Measurements from ENCODE around the gene CADPS2. TPM values are rescaled to one million over a fixed set of nuclear protein-coding genes. Genes with fewer than 3 reads are reported as not detected.

Gene CADPS2
- total RNA-seq, 1 experiment from 2014 or later: 7.4 TPM

DNA sequence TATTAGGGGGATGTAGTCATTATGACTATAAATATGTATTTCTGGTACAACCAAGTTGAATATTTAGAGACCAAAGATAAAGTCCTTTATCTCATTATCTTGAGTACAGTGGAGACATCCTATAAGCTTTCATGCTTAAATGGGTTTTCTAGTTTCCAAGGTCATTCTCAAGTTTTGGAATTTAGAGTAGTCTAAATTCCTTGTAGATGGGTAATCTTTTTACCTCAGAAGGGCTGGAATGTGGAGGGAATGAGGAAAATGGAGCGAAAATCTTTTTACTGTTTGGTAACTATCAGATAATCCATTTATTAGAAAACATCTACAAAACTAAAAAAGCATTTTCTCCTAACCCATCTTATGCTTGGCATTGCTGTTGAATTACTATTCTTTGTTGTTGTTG, 368.7 kb downstream of the CADPS2 start:
- TF ChIP-seq CTCF (IDR thresholded peaks at IDR 0.05; ENCODE audit: unreplicated experiment): no peak
- Mint-ChIP-seq H3K36me3 (ENCODE audit: insufficient read depth, unreplicated experiment) (no peaks in the 10 kb centered on the region), H3K27me3 (ENCODE audit: insufficient read depth, unreplicated experiment) (no peaks in the 10 kb centered on the region), H3K9me3 (ENCODE audit: unreplicated experiment) (no peaks in the 10 kb centered on the region), H3K4me1 (ENCODE audit: insufficient read depth, unreplicated experiment) (no peaks in the 10 kb centered on the region), H3K27ac (ENCODE audit: low read depth, unreplicated experiment) (no peak overlapping the region), H3K4me3 (ENCODE audit: unreplicated experiment) (no peak overlapping the region)
- no peak for DNase-seq (ENCODE audit: unreplicated experiment)
- ChIA-PET POLR2A (no interaction called here), CTCF (no interaction called here)
- BruUV-seq (replicated peaks): no TSS peak
- intact Hi-C loops (cut with micrococcal nuclease): no loop called here

DNA sequence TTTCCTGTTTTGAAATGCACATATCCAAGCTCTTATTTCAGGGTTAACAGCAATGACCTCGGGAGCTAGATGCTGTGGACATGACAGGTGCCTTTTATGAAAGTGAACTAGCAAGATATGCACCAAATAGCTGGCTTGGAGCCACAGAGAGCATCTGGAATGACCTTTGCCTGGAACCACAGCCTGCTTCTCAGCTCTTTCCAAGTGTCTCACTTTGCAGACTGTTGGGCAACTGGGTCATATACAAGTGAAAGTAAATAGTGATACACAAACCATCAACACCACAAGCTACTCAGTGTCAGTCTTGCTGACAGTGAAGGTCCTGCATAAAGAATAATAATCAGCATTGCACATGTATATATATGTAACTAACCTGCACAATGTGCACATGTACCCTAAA, 370.9 kb downstream of the CADPS2 start:
- CTCF ChIA-PET: interaction anchor here (0.5 to 1.9 kb wide), 6 partner anchors 11 to 1109 kb away, joined by 3 to 6 read pairs (median 3); no protein-coding TSS in a partner anchor
- peak; percentile 4 for DNase-seq (ENCODE audit: unreplicated experiment)
- H3K27ac Mint-ChIP-seq (ENCODE audit: low read depth, unreplicated experiment): no peak overlapping the region
- H3K27me3 Mint-ChIP-seq (ENCODE audit: insufficient read depth, unreplicated experiment): no peaks in the 10 kb centered on the region
- H3K9me3 Mint-ChIP-seq (ENCODE audit: unreplicated experiment): no peaks in the 10 kb centered on the region
- H3K36me3 Mint-ChIP-seq (ENCODE audit: insufficient read depth, unreplicated experiment): no peaks in the 10 kb centered on the region
- H3K4me1 Mint-ChIP-seq (ENCODE audit: insufficient read depth, unreplicated experiment): no peaks in the 10 kb centered on the region
- no TSS peak for BruUV-seq (replicated peaks)
- POLR2A ChIA-PET: interaction anchor here (1.0 to 1.3 kb wide), 2 partner anchors 90 to 281 kb away, joined by 3 to 4 read pairs; no protein-coding TSS in a partner anchor
- no peak for TF ChIP-seq CTCF (IDR thresholded peaks at IDR 0.05; ENCODE audit: unreplicated experiment)
- H3K4me3 Mint-ChIP-seq (ENCODE audit: unreplicated experiment): no peak overlapping the region
- intact Hi-C loops (cut with micrococcal nuclease): no loop called here

DNA sequence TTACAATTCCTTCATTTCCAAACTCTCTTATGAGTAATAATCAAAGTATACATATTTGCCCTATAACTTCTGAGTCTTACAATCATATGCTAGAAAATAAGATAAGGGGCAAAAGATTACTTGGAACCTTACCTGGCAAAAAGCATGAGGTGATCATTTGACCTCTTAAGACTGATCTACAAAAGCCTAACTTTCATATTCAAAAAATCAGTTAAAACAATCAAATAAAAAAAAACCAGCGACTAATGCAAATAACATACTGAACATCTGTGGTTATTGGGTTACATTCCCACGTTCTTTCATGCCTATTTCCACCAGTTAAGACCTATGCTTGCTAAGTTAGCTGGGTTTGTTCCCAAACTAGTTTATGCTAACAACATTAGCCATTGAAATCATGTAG, 375.0 kb downstream of the CADPS2 start:
- Mint-ChIP-seq H3K9me3 (ENCODE audit: unreplicated experiment) (no peaks in the 10 kb centered on the region), H3K4me1 (ENCODE audit: insufficient read depth, unreplicated experiment) (no peaks in the 10 kb centered on the region), H3K4me3 (ENCODE audit: unreplicated experiment) (no peak overlapping the region), H3K27me3 (ENCODE audit: insufficient read depth, unreplicated experiment) (no peaks in the 10 kb centered on the region), H3K36me3 (ENCODE audit: insufficient read depth, unreplicated experiment) (no peaks in the 10 kb centered on the region), H3K27ac (ENCODE audit: low read depth, unreplicated experiment) (no peak overlapping the region)
- BruUV-seq (replicated peaks): no TSS peak
- DNase-seq (ENCODE audit: unreplicated experiment): no peak
- TF ChIP-seq CTCF (IDR thresholded peaks at IDR 0.05; ENCODE audit: unreplicated experiment): no peak
- CTCF ChIA-PET: no interaction called here
- POLR2A ChIA-PET: no interaction called here
- intact Hi-C loops (cut with micrococcal nuclease): no loop called here

GRCh38 chr7:122507591-122507990, 378.7 kb downstream of the CADPS2 start:
- no peaks in the 10 kb centered on the region for H3K4me1 Mint-ChIP-seq (ENCODE audit: insufficient read depth, unreplicated experiment)
- no peak for DNase-seq (ENCODE audit: unreplicated experiment)
- POLR2A ChIA-PET: no interaction called here
- no peak overlapping the region for H3K4me3 Mint-ChIP-seq (ENCODE audit: unreplicated experiment)
- H3K27ac Mint-ChIP-seq (ENCODE audit: low read depth, unreplicated experiment): no peak overlapping the region
- no TSS peak for BruUV-seq (replicated peaks)
- H3K9me3 Mint-ChIP-seq (ENCODE audit: unreplicated experiment): no peaks in the 10 kb centered on the region
- intact Hi-C loops (cut with micrococcal nuclease): no loop called here
- no peaks in the 10 kb centered on the region for H3K36me3 Mint-ChIP-seq (ENCODE audit: insufficient read depth, unreplicated experiment)
- H3K27me3 Mint-ChIP-seq (ENCODE audit: insufficient read depth, unreplicated experiment): no peaks in the 10 kb centered on the region
- no peak for TF ChIP-seq CTCF (IDR thresholded peaks at IDR 0.05; ENCODE audit: unreplicated experiment)
- CTCF ChIA-PET: no interaction called here

Data from MCF 10A (cell line).